ENCODE results near the gene FGD2.
"Not testable (repeated sequence)": the region's sequence is repeated elsewhere in the genome, so short reads cannot be mapped to it uniquely, and the experiment has no call there.

FGD2 gene

DNA sequence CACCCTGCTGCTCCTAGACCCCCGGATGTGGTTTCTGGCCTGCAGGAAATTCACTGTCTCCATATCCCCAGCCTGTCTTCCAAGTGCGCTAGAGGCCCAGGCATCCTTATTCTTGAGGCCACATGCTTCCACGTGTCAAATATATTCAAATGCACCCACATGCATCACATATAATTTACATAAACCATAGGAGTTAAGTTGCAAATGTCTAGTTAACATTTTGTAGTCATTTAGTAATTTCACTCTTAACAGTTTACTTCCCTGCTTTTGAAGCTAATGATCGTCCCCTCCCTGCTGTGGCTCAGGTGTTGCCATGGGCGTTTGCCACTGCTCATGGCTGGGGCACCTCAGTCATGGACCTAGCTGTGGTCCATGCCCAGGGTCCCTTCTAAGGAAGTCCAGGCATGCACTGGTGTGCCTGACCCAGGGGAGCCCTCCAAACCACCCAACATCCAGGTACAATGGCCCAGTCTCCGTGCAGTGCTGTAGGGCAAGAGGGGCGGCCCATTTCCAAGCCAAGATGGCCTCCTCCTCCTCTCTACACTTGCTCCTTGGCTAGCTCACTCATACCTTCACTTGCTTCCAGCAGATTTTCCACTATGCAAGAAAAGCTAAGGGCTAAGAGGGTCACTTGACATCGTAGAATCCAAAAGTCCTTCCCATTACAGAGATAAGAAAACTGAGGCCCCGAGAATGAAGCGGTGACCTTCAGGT, 42.4 kb downstream of the FGD2 start:
- DNase-seq, result peak; percentile 18

DNA sequence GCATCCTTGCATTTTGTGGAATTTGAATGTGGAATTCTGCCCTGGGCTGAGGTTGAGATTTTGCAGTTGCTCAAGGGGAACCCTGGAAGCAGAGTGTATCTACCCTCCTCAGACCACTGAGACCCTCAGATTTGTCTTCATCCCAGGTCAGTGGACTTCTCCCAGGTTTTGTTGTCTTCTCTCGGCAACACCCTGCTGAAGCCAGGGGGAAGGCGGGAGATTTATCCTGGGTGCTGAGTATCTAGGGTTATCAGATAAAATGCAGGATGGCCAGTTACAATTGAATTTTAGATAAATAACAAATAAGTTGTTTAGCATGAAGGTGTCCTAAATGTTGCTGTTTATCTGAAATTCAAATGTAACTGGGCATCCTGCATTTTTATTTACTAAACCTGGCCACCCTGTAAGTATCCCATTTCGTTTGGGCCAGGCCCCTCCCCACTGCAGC, 43.0 kb downstream of the FGD2 start:
- no peak for DNase-seq

DNA sequence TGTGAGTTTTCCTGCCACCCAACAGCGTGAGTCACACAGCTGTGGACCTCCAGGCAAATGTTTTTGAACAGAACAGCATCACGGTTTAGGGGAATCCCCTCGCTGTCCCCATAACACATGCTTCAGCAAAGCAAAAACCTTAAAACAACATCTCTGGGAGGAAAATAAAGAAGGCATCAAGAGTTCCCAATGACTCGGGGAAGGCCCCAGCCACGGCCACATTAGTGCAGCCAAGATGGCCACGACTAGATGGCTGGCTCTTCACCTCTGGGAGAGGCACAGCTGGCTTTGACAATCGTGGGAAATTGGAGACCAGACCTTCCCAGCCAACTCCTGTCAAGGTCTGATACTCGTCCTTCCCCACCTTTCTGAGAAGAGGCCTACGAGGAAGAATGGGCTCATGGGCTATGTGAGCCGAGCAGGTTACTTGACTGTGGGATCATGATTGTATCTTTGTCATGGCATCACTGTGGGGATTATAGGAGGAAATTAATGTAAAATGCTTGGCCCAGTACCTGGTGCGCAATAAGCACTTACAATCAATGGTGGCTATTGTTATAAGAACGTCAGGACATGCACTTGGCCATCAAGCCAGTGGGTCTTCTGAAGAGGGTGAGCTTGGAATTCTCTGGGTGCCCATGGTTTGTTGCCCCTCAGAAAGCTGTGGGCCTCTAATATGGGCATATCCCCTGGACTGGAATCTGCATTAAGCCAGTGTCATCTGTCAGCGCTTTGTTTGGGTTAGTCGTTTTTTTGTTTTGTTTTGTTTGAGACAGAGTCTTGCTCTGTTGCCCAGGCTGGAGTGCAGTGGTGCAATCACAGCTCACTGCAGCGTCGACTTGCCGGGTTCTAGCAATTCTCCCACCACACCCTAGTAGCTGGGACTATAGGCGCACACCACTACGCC, 43.6 kb downstream of the FGD2 start:
- DNase-seq, result peak; percentile 86

DNA sequence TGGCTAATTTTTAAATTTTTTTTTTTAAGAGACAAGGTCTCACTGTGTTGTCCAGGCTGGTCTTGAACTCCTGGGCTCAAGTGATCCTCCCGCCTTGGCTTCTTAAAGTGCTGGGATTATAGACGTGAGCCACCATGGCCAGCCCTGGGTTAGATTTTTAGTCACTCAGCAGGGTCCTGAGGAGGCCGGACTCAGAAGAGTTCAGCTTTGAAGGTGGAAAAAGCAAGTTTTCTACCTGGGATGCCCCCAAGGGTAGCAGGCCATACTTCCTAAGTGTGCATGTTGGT, 44.2 kb downstream of the FGD2 start:
- no peak for DNase-seq

DNA sequence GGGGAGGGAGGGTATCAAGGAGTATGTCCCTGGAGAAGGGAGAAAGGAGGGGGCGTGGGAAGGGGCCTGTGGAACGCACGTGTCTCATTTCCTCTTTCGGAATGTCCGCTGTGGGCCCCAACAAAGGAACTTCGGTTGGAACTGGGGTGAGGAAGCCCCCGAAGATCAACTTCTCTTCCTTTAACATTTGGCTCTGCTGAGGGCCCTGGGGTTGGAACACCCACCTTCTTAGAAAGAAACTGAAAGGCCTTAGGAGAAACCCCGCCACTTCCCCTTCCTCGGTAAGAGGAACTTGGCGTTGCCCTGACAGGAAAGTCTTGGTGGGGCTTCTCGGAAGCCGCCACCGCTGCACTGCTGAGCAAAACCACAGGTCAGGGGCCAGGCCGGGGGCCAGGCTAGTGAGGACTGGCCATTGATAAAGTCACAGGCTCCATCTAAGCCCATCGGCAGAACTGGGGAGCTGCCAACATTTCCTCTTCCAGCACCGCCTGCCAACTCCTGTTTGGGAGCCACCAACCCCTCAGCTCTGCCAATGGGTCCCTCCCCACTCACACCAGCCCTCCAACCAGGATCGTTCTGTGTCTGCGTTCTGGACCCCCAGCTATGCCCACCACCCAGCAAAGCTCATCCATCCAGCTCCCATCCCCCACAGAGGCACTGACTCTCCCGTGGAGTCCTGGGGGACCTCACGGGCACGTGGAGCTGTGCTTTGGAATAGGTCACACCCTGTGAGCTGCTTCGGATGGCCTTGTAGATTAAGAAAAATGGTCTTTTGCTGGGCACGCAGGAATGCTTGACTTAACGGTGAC, 44.8 kb downstream of the FGD2 start:
- peak; percentile 81 for DNase-seq

DNA sequence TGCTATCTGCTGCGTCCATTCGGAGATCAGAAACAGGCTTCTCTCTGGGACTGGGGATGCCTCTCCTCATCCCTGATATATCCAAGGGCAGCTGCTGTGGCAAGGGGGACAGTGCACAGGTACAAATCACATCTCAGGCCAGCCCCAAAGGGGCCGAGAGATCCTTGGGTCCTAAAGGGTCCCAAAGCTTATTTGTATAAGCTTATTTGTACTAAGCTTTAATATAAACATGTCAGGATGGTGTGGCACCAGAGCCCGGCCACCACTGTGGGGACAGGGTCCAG, 45.3 kb downstream of the FGD2 start:
- no peak for DNase-seq

DNA sequence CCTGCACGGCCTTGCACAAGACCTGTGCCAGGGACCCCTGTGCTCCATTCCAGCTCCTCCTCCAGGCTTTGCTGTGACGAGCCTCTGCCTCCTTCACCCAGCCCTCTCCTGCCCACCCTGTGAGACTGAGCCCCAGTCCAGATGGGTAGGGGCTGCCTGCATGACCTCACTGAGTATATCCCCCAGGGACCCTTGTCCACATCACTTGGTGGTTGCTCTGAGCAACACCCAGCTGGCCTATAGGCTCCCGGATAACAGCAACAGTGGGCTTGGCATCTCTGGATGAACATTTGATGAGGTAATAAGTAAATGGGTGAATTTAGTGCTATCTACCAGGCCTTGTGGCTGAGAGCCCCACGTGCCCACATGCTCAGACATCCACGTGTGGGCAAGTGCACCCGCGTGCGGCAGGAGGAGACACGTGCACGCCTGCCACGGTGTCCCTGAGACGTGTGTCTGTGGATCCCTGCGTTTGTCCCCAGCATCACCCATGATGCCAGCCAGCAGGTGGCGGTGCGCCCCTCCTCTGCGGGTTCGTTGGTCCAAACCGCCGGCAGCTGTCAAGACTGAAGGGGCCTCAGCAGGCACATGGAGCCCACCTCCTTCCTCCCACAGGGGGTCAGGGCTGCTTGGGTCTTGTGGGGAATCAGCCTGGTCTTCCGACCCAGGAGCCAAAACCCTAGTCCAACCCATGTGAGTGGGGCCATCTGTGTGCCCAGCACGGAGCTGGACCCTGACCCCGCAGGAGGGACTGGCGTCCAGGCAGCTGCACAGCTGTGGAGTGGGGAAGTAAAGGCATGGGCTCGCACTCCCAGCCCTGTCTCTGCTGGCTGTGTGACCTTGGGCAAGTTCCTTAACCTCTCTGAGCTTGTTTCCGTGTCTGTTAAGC, 45.9 kb downstream of the FGD2 start:
- peak; percentile 92 for DNase-seq

DNA sequence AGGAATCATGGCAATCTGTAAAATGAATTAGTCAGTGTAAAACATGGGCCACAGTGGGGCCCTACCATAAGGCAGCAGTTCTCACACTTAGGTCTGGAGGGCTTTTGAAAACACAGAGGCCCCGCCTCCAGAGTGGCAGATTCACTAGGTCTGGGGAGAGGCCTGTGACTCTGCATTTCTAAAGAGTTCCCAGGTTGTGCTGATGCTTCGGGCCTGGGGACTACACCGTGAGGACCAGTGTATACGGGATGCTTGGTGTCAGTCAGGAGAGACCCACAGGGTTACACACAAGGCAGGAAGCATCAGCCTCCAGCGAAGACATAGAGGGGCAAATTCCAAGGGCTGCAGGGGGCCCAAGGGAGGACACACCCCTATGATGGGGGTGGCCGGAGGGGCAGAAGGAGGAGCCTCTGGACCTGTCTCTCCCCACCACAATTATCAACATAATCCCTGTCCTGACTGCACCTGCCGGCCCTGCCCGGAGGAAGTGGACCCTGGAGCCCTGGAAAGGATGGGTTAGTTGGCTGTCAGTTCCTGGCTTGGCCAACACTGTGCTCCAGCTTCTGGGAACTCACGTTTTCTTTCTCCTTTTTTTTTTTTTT, 46.7 kb downstream of the FGD2 start:
- DNase-seq, result peak; percentile 10

DNA sequence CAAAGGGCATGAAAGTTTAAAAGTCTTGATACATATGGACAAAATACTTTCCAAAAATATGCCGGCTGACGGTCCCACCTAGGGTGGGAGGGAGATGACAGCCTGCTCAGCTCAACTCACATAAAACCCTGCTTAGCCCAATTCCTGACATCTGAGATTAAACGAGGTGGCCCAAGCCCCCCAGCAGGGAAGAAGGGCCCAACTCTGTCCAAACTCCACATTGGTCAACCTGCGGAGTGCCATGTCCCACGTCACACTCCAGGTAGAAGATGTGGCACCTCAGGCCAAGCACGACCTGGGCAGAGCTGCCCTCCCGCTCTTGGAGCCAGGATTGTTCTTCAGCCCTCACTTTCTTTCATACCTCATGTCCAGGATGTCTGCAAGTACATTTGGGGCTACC, 48.2 kb downstream of the FGD2 start:
- no peak for DNase-seq

DNA sequence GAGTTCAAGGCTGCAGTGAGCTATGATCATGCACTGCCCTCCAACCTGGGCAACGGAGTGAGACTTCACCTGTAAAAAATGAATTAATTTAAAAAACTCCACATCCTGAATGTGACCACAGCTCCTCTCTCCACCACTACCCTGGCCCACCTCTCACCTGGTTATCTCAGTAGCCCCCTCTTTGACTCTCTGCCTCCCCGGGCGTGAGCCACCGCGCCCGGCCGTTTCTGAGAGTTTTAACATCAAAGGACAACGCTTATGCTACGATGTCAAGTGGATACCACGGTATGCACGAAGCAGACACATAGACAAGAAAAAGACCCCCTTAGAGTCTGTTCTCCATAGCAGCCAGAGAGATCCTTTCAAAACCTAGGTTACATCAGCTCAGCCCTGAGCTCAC, 48.7 kb downstream of the FGD2 start:
- DNase-seq, result no peak

DNA sequence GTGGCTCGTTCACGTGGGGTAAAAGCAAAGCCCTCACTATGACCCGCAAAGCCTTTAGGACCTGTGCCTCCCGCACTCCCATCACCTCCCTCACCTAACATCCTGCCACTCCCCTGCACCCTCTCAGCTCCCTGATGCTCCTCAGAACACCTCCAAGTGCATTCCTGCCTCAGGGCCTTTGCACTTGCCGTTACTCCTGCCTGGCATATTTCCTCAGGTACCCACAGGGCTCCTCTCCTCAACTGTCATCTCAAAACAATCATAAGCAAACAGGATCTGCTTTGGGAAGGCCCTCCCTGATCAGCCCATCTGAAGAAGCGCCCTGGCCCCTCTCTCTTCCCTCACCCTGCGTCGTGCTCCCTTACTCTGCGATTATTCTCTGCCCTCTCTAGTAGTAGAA, 49.1 kb downstream of the FGD2 start:
- no peak for DNase-seq

DNA sequence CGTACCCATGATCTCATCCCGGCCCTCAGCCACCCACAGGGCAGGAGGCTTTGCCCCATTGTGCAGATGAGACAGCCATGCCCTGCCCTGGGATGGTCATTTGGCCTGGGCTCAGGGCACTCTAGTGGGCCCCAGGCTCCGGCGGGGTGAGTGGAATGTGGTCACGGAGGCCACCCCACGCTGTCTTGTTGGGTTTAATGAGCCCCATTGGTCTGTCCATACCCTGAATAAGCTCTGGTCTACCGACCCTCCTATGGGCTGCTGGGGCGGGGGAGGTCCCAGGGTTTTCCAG, 50.6 kb downstream of the FGD2 start:
- DNase-seq, result no peak

DNA sequence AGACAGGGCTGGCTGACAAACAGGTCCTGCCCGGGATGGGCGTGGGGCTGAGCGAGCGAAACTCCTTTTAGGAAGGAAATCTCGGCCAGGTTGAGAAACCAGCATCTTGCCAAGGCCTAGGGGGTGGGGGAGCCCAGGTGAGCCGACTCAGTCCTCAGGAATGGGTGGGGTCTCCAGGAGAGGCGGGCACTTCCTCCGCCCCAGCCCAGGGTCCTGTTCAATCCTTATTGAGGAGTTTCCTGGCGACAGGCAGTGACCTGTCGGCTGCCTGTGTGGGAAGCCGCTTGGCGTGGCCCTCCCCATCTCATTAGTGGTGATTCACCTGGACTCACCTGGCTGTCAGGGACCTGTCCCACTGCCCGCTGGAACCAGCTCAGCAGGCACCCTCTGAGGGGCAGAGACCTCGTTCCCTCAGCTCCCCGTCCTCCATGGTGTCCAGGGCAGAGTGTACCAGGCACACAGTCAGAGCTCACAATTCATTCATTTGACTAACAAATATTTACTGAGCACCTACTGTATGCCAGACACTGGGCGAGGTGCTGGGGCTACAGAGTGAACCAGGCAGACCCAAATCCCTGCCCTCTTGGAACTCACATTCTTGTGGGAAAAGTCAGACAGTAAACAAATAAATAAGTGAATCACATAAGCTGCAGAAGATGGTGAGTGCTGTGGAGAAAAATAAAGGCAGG, 51.1 kb downstream of the FGD2 start:
- no peak for DNase-seq

DNA sequence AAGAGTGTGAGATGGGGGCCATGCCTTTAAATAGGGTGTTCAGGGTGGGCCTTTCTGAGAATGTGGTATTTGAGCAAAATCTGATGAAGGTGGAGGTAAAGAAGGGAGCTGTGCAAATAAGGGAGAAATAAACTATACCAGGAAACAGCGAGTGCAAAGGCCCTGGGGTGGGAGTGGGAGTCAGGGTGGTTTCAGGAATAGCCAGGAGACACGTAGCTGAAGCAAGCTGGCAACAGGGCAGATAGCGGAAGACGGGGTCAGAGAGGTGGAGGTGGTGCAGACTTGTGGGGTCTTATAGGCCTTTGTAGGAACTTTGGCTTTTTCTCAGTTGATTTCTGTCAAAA, 51.6 kb downstream of the FGD2 start:
- DNase-seq, result no peak

DNA sequence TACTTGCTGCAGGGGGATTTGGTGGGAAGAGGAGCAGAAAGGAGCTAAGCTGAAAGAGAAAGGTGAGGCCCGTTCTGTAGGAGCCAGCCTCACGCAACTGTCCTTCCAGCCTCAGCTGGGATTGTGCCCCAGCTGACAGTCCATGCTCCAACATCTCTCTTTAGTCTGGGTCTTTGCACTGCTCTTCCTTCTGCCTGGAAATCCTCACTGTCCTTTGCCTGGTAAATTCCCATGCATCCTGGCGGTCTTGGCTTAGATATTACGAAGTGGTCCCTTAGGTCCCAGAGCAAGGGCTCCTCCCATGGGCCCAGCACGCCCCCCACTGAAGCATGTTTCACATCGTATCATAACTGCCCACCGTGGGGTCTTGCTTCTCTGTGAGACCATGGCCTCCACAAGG, 52.2 kb downstream of the FGD2 start:
- DNase-seq, result no peak

DNA sequence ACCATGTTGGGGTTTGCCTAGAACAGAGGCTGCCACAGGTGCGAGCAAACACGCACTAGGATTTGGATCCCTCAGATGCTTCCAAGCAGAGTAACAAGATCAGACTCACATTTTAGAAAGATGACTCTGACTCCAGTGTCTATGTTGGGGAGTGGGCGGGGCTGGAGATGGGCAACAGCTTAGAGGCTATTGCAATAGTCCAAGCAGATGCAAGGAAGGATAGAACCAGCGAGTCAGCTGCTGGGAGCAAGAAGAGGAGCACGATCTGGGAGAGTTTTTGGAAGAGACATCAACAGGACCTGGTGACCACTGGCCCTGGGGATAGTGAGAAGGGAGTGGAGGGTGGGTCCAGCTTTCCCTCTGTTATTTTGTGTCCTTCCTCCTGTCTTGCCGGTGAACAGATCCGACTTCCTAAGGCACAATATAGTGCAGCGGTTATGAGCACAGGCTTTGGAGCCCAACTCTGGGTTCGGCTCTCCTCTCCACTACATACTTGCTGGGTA, 52.7 kb downstream of the FGD2 start:
- no peak for DNase-seq

DNA sequence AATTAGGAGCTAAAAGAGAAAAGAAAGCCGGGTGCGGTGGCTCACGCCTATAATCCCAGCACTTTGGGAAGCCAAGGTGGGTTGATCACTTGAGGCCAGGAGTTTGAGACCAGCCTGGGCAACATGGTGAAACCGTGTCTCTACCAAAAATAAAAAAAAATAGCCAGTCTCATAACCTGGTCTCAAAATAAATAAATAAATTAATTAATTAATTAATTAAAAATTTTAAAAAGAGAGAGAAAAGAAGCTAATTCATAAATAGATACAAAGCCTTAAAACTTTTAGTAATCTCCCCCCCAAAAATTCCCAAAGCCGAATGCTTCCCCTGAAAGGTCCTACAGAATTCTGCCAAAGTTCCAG, 53.5 kb downstream of the FGD2 start:
- not testable (repeated sequence) for DNase-seq

DNA sequence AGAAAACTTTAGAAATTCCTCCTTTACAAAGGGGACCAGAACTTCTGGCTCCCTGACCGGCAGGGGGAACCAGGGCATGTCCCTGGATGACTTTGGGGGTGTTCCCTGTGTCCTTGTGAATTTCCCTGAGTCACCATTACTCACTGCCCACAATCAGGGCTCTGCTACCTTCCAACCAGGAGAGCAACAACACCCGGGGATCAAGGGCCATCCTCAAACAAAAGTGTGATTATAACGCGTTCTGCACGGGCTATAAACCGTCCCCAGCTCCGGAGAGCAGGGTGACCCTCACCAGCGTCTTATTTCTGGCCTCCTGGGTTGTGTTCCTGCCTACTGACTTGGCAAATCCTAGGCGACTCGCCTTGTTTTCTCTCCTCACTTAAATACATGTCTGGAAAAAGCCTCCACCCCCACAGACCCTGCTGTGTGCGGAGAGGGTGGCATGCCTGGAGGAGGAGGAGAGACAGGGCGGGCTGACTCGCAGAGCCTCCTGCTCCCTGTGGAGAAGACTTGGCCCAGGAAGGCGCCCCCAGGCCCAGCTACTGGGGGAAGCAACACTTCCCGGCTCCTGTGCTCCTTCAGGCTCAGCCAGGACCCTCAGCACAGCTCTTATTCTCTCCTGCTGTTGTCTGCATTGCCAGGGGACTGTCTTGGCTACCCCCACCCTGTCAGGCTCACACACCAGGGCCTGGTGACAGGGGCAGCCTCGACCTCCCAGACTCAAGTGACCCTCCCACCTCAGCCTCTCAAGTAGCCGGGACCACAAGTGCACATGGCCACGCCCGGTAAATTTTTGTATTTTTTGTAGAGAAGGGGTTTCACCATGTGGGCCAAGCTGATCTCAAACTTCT, 54.1 kb downstream of the FGD2 start:
- DNase-seq, result no peak

DNA sequence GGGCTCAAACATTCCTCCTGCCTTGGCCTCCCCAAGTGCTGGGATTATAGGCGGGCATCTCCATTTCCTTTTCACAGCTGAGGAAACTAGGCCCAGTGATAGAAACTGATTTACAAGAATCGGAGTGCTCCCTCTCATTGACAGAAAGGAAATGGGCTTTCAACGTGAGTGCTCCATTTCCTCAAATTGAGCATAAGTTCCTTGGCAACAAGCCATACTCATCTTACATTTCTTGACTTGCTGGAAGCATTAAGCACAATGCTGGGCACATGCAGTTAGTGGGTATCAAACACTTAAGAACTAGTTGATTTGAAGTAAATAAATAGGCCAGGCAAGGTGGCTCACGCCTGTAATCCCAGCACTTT, 54.7 kb downstream of the FGD2 start:
- no peak for DNase-seq

DNA sequence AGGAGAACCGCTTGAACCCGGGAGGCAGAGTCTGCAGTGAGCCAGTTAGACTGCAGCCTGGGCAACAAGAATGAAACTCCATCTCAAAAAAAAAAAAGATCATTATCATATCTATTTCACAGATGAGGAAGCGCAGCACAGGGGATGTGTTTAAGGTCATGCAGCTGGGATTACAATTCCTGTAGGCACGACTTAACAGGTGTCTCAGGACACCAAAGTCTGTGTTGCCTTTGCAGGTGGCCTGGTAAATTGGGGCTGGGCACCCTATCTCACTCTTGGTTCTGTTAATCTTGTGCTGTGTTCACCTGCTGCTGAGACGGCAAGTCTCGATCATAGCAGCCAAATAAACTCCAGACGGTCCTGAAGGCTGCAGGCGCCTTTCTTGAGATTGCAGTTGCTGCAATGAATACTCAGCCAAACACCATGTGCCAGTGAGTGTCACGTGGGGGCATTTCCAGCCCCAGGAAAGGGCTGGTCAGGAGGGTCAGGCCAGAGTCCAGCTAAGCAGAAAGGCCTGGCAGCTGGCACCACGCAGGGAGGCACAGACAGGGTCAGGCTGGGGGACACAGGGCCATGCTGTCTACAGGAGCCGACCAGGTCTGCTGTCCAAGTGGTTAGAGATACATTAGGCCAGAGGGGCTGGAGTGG, 55.8 kb downstream of the FGD2 start:
- no peak for DNase-seq

DNA sequence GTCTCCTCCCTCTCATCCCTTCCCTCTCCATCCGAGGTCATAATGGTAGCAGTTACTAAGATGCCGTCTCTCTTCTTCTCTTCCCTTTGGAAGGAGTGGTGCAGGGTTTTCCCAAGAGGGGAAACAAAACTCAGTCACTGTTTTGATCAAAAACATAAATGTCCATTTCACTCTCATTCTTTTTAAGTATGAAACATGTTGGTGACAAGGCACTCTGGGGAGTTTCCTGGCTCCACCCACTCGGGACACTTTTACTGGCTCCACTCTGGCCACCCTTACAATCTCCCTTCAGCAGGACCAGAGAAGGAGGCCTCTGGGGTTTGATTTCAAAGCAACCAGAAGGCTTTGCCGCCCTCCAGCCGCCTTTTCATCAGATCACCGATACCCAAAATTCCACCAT, 57.0 kb downstream of the FGD2 start:
- no peak for DNase-seq
